Stimulated activated CD4-positive, alpha-beta T cell treated with anti-CD3 and anti-CD28 coated beads, Interleukin-4, amount 100 ng/mL, for 24 hours (primary cell): ENCODE data around the gene GOLIM4.
"Not testable (repeated sequence)": the region's sequence is repeated elsewhere in the genome, so short reads cannot be mapped to it uniquely, and the experiment has no call there.

ENCODE experiments used
- DNase-seq: peaks from one replicate; pipeline ENCODE4 v3.0.0-alpha.2; 2020

The GOLIM4 gene

DNA sequence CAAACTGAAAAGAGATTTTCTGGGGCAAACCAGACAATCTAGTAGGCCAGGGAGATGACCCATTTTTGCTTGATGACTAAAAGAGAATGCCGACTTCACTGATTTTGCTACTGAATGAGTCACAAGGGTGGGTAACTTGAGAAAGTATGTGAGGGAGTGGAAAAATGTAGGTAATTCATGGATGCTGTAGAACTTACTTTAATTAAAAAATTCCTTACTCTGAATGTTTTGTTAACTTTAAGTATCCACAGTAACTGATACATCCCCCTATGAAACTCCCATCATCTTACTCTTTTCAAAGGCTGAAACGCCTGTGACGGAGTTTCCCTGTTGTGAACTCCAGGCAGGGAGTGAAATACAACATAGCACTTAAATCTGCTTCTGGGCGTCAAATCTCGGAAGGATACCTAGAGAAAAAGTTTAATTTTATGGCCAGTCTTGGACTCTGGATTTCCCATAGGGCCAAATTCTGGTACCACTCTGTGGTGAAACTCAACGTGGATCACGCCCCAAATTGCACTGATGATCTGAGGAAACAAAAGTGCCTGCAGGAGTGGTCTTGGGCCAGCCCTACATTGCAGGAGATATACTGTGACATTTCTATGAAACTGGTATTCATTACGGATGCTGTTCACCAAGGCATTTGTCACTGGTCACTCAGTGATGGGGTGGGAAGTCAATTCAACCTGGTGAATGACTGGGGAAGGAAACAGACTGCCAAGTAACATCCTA is 24.0 kb downstream of the GOLIM4 start:
- DNase-seq, result no peak

DNA sequence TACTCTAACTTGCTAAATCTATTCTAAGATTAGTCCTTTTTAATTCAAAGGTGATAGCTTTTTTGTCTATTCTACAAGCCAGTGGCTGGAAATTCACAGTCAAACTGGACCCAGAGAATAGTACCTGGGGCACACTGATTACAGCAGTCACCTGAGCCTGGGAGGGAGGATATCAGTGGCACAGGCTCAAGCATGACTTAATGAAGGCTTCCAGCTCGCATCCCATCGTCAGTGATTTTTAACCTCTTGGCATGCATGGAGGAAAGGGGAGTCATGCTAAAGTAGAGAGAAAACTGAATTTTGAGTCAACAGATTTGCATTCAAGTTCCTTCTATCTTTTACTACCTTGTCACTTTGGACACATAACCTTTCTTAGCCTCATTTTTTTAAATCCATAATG is 24.8 kb downstream of the GOLIM4 start:
- no peak for DNase-seq

DNA sequence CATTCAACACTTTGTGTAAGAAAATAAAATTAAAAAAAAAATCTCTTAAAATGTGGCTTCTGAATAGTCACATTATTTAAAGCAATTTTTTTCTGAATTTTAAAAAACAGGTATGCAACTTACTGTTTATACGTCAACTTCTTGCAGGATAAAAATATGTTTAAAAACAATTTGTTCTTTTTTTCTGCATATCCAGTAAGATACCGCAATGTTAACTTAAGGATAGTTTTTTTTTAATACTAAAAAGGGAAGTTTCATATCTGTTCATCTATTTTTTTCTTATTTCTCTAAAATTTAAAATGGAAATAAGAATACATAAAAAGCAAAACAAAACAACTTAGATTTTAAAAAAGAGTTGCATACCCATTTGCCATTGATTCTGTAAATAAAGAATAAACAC is 27.4 kb downstream of the GOLIM4 start:
- no peak for DNase-seq

DNA sequence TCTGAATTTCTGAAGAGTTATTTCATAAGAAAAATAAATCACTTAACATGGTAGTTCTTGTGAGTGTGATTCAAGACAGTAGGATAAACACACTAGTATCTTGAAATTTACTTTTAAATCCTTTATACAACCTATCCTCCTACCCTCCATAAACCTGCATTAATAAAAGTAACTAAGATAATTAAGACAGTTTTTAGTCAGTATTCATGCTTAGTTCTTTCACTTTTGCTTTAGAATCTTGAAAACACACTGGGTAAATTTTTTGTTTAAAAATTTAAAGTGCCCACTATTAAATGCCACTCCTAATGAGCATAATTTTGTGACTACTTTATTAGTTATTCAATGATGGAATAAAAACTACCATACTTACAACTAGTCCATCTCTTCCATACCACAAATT is 28.8 kb downstream of the GOLIM4 start:
- no peak for DNase-seq

DNA sequence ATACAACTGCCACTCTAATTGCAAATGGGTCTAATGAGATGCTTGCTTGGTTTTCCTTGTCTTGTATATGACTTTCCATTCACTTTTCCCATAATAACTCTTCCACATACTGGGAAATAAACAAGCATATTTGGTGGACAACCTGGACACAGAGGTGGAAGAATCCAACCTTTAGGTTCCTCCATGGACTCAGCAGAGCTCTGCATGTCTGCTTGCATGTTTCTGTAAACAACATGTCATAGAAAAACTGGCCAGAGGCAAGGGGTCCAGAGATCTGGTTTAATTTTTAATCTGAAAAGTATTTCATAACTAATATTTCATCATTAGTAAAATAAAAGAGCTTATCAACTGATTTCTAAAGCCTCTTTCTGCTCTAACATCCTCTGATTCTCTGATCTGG is 30.2 kb downstream of the GOLIM4 start:
- DNase-seq, result no peak

DNA sequence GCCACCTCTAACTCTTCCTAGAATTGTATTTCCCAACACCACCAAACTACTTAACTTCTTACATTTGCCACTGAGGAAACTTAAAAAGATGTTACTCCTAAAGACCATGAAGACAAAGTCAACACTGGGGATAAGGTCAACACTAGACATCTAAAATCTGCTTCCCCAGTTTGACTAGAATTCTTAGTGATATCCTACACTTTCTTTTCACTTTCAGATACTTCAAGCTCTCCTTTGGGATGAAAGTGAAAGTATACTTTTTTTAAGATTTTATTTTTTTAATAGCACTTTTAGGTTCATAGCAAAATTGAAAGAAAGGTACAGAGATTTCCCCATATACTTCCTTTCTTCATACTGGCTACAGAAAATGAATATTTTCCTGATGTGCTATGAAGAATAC is 32.6 kb downstream of the GOLIM4 start:
- no peak for DNase-seq

DNA sequence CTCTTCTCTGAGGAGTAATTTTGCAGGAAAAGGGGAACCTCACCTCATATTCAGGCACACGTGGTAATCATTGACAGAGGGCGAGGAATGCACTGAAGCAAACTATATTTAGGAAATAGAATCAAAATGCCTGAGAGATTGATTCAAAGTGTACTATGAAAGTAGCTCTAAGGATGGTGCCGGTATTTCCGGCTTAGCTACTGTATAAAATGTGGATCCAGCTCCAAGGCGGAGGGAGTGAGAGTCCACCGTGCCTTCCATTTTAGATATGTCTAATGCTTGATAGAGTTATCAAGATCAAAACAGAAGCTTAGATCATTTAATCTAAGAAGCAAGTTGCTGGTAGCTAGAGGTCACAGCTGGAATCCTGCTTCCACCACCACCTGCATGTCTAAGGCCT is 33.0 kb downstream of the GOLIM4 start:
- no peak for DNase-seq

DNA sequence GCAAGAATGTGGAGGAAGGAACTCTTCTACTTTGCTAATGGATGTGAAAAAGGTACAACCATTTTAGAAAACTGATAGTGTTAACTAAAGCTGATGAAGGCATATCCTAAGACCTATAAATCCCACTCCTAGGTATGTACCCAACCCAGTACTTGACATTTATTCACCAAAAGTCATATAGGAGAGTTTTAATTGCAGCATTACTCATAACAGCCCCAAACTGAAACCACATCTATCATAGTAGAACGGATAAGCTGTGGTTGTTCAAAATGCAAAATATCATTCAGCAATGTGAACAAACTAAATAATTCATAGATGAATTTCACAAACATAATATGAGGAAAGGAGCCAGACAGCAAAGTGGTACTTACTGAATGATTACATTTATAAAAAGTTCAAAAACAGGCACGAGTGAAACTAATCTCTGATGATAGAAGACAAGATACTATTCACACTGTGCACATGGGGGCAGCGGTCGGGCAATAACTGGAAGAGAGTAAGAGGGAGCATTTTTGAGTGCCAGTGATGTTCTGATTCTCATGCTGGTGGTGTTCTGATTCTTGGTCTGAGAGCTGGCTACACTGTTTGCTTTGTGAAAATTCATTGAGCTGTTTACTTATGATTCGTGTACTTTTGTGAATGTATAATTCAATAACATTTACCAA is 34.3 kb downstream of the GOLIM4 start:
- DNase-seq, result no peak

DNA sequence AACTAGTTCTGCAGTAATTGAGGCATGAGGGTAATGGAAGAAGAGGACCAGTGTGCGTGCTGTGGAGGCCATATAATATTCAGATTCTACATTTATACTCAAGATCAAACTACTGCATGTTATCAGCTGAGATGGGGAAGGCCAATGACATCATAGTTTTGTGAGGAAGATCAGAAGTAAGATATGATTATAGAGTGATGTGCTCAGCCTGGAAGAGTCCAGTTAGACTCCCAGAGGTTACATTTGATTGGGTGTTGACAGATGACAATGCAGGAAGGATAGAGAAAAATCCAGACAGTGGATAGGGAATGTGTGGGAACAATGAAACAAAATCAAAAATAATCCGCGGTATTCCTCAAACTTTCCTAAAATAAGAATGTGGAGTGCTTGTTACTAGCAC is 35.4 kb downstream of the GOLIM4 start:
- no peak for DNase-seq

DNA sequence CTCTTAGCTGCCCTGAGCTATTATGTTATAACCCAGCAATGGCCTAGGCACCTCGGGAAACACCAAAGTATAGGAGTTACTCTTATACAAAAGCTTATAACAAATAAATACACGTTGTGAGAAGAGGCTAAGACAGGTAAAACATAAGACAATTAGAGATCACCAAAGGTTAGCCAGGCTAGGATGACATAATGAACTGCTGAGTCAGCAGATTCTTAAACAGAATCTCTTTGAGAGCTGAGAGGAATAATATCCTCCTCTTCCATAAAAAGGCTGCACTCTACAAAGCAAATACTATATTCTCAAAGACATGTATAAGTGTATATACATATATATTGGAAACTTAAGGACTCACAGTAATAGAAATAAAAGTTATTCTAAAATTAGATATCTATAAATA is 37.2 kb downstream of the GOLIM4 start:
- DNase-seq, result no peak

DNA sequence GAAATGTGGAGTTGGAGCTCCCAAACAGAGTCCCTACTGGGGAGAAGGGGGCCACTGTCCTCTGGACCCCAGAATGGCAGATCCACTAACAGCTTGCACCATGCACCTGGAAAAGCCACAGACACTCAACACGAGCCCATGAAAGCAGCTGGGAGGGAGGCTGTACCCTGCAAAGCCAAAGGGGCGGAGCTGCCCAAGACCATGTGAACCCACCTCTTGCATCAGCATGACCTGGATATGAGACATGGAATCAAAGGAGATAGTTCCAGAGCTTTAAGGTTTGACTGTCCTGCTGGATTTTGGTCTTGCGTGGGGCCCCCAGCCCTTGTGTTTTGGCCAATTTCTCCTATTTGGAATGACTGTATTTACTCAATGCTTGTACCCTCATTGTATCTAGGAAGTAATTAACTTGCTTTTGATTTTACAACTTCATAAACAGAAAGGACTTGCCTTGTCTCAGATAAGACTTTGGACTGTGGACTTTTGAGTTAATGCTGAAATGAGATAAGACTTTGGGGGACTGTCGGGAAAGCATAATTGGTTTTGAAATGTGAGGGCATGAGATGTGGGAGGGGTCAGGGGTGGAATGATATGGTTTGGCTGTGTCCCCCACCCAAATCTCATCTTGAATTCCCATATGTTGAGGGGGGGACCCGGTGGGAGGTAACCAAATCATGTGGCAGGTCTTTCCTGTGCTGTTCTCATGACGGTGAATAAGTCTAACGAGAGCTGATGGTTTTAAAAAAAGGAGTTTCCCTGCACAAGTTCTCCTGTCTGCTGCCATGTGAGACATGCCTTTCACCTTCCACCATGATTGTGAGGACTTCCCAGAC is 39.1 kb downstream of the GOLIM4 start:
- DNase-seq, result not testable (repeated sequence)

DNA sequence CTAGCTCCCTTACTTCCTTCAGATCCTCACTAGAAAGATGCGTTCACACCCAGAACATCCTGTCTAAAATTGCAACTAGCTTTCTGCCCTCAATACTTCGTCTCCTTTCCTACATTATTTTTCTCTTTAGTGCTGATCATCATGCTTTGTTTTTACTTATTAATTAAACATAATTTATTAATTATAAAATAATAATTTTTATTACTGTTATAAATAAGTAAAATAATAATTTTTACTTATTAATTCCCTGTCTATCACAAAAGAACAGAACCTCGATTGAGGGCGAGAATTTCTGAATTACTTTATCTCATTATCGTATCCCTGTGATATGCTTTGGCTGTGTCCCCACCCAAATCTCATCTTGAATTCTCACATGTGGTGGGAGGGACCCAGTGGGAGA is 41.3 kb downstream of the GOLIM4 start:
- DNase-seq, result no peak

DNA sequence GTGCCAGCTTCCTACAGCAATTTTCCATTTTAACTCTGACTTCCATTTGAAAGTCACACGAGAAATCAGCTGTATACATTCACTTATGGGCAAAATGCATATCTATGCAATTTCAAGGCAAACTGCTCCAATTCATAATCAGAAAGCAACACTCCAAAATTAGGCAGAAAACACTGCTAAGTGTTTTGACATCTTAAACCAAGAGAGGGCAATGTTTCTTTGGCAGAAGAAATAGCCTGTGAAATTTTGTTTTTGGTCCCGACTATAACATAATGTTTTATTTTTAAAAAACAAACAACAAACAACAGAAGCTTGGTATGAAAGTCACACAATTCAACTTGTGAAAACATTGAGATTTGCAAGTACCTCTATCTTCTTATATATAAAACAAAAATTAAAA is 42.6 kb downstream of the GOLIM4 start:
- DNase-seq, result no peak

DNA sequence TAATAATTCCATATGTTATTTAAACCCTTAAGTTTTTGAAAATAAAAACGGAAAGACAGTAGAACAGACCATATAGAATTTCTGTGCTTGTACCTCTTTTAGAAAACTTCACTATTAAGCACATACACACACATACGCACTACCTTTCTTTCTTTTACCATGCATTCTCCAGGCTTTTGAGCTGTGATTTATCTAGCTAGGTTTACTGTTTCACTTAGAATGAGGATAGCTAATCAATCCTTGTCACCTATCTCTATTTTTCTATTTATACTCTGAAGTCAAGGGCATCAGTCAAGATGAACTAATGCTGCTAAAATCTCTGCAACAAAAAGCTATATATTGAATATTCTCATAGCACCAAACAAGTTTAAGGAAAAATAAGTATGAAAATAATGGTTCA is 43.2 kb downstream of the GOLIM4 start:
- DNase-seq, result no peak

DNA sequence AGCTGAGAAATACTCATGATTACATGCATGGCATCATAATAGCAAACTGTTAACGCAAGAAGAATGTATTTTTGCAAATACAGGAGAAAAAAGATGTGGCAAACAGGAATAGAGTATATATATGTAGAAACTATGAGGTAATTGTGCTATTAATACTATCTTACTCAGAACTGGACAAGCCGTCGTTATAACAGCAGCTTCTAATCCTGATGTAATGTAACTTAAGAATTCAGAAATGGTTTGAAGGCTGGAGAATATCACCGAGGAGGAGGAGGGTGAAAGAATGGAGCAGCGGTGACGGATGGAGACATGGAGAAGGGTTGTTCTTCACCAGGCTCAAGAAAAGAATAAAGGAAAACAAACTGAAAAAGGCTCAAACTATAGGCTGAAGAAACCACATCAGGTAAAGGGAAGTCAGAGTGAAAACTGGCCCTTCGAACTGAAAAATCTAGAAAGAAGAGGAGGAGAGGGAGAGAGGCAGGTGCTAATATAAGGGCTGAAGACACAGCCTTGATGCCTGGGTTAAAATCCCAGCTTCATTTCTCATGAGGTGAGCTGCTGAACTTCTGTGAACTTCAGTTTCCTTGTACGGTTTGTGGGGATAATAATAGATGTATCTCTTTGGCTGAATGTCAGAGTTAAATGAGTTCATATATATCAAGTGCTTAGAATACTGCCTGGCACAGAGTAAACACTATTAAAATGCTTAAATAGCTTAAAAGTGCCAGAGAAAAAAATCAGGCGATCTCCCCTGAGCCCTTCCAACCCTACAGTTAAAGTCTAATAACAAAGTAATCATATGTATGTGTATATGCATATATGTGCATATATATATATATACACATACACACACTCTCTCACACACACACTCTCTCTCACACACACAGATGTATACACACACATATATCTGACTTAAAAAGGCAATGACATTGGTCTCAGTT is 43.9 kb downstream of the GOLIM4 start:
- DNase-seq, result no peak

DNA sequence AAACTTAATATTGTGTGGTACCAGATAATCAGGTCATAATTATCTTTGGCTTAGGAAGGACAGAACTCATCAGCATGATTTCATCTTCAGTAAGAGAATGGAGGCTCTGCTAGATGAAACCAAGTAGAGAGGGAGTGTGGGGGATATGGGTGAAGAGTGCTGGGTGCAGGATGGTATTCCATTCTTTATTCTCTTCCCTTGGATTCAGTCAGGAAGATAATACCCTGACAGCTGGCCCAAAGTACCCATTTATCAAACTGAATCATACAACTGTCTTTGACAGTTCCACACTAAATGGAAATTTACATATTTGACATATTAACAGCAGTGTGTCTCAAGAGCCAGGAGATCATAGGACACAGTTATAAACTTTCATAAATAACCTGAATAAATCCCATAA is 44.7 kb downstream of the GOLIM4 start:
- DNase-seq, result no peak

DNA sequence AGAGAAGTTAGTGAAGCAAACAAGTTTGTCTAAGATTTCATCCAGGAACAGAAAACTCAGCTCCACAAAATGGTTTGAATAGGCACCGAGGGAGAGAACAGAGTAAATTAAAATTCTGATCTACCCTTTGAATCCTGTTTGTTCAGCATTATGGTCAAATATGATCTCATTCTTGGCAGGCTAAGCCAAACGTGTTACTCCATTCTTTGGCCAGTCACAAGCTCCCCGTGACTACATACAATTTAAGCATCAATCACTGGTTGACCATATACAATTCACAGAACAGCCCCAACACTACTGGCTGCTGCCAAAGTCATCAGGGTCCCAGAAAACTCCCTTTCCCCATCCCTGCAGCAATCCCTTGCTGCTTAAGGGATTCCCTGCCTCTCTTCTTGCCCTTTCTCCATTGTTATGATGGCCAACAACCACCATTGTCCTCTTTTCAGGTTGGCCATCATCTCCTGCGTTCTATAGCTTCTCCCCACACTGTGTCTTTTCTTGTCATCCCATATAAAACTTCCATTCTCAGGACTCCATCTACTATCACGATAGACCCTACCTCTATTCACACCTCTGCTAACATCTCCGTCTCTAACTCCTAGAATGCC is 46.3 kb downstream of the GOLIM4 start:
- DNase-seq, result no peak

DNA sequence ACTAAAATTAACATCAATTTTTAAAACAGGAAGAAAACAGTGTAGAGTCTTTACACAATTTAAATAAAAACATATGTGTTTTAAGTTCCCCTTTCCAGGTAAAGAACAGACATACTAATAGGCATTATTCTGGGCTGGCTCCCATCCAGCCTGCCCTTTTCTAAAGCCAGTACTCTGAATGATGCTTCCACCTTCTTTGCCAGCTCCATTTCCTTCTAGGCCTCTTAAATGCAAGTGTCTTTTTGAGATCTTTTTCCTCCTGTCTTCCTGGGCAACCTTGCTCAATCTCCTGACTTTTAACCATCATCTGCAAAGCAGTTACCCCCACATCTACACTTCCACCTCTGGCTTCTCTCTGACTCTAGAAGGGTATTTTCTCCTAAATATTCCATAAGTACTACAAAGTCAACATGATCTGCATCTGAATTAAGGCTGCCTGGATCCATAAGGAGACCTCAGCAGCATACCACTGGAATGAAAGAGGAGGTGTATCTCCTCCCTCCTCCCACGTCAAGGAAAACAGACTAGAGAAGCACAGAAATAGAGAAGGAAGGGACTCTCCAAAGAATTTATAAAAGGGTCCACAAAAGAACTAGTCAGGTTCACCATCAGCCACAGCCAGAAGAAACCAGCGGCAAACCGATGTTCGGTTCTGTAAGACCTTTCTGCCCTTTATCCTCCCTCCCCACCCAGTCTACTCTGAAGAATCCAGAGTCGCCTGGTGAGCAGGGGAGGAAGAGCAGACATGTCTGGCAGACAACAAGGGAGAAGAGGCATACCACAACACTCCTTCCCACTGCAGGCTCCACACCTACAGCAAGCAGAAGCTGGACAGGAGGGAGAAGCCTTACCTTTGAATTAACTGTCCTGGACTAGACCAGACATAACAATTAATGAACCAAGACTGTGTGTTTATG is 47.1 kb downstream of the GOLIM4 start:
- DNase-seq, result no peak

DNA sequence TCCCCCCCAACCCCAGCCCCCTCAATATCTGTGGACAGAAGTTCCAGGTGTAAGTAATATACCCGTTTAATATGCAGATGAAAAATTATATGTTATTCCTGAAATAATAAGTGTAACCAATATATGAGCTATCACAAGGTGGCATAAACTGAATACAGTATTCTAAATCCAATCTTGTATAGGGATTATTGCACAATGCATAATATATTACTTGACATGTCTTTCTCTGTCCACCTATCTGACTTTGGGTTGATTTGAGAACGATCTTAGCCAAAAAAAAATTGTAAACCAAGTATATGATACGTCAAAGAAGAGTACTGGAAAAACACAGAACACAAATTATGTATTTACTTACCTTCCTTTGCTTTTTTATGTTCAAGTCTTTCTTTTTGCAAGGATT is 47.8 kb downstream of the GOLIM4 start:
- DNase-seq, result no peak

DNA sequence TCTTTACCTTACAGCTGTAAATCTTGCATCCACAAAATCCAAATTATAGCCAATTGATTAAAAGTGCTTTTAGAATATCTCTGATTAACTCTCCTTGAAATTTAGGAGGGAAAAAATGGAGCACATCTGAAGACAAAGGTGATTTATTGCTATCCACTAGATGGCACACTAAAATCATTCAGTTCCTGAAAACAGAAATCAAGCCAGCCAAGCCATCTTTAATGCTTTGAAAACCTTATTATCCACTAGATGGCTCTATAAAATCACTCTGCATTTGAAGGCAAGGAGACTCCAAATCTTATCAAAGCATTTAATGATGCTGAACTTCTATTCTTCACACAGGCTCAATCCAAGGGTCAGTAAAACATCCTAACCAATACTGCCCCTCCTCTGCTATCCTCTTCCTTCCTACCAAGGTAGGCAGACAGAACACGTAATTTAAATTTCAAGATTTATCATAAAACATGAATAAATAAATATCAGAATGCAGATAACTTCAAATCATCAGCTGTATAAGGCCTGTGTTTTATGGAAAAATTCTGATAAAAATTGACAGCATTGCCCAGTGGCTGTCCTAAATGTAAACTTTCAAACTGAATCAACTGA is 48.4 kb downstream of the GOLIM4 start:
- no peak for DNase-seq

DNA sequence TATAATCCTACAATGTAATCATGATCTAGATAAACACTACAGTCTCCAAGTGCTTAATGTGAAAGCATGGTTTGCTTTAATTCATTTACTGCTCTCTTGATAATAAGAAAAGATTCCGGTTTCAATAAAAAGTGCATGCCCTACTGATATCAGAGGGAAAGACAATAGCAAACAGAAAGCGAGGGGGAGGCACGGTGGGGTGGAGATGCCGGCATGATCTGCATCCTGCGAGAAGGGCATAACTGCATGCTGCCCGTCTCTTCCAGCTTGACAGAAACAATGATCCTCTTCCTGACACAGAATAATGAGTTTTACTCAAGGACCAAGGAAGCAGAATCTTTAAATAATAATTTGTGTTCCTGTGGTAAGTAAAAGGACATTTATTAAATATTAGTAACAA is 51.7 kb downstream of the GOLIM4 start:
- DNase-seq, result no peak
